CD14-positive monocyte (primary cell): ENCODE measurements around the gene LKAAEAR1. TPM values are rescaled to one million over a fixed set of nuclear protein-coding genes. Genes with fewer than 3 reads are reported as not detected.
A peak's percentile ranks its signal among the peaks of the same experiment; 100 is the strongest.

Experiments
- DNase-seq, 3 donors: peaks; one replicate each; pipeline ENCODE4 v3.0.0-alpha.2; 2011 to 2022
- H2AFZ ChIP-seq: 2 replicates; pipeline ENCODE4 v1.6.0; 2012; ENCODE audit warnings: mild to moderate bottlenecking, low read depth, low read length, inconsistent platforms; ENCODE audit not compliant: insufficient read depth, poor library complexity, severe bottlenecking
- H3K27ac ChIP-seq, 2 donors: 1 replicate in 1 of 2; 2 replicates in 1 of 2; pipeline ENCODE4 v1.5.1; 2012 to 2013; ENCODE audit warnings: low read length in 2 of 2, control low read depth in 1 of 2, inconsistent platforms in 1 of 2, low read depth in 1 of 2, mild to moderate bottlenecking in 1 of 2
- H3K27me3 ChIP-seq, 2 donors: one replicate each; pipeline versions ENCODE4 v1.6.0 to v1.6.1; 2011 to 2013; ENCODE audit warnings: low read length in 2 of 2; ENCODE audit not compliant: control insufficient read depth in 2 of 2, insufficient read depth in 2 of 2
- H3K36me3 ChIP-seq, 2 donors: replicated peaks in 1 of 2; 1 replicate in 1 of 2; 2 replicates in 1 of 2; pipeline versions ENCODE4 v1.5.1 to v1.6.1; 2012 to 2013; ENCODE audit warnings: low read length in 2 of 2, control low read depth in 1 of 2, inconsistent platforms in 1 of 2, mild to moderate bottlenecking in 1 of 2; ENCODE audit not compliant: insufficient read depth in 2 of 2, control insufficient read depth in 1 of 2
- H3K4me1 ChIP-seq, 2 donors: 1 replicate in 1 of 2; 2 replicates in 1 of 2; pipeline versions ENCODE4 v1.5.1 to v1.6.1; 2012 to 2013; ENCODE audit warnings: low read length in 2 of 2, control low read depth in 1 of 2, inconsistent platforms in 1 of 2, mild to moderate bottlenecking in 1 of 2, moderate library complexity in 1 of 2; ENCODE audit not compliant: insufficient read depth in 2 of 2, control insufficient read depth in 1 of 2
- H3K4me2 ChIP-seq: replicated peaks from 2 replicates; pipeline ENCODE3; 2012; ENCODE audit warnings: low read length, moderate library complexity, mild to moderate bottlenecking; ENCODE audit not compliant: poor library complexity, severe bottlenecking; ENCODE audit errors: extremely low read depth
- H3K4me3 ChIP-seq, 3 experiments: fragments of 200-600 bp in 1 of 3; sonication (generic) in 1 of 3; replicated peaks in 1 of 3; 1 replicate in 2 of 3; 2 replicates in 1 of 3; pipeline ENCODE4 v1.5.1; 2011 to 2013; ENCODE audit warnings: low read length in 3 of 3, mild to moderate bottlenecking in 3 of 3, control low read depth in 2 of 3, low read depth in 2 of 3, inconsistent platforms in 1 of 3, moderate library complexity in 1 of 3
- H3K79me2 ChIP-seq: 2 replicates; pipeline ENCODE4 v1.6.0; 2012; ENCODE audit warnings: mild to moderate bottlenecking, control low read depth, inconsistent platforms, low read length, moderate library complexity; ENCODE audit not compliant: insufficient read depth
- H3K9ac ChIP-seq: 2 replicates; pipeline ENCODE4 v1.6.0; 2017; ENCODE audit warnings: low read length, mild to moderate bottlenecking; ENCODE audit not compliant: insufficient read depth, poor library complexity, severe bottlenecking
- H3K9me3 ChIP-seq, 2 donors: replicated peaks in 1 of 2; 1 replicate in 1 of 2; 2 replicates in 1 of 2; pipeline versions ENCODE4 v1.5.1 to v1.6.1; 2012 to 2013; ENCODE audit warnings: low read length in 2 of 2, control low read depth in 1 of 2; ENCODE audit not compliant: control insufficient read depth in 1 of 2, insufficient read depth in 1 of 2
- H4K20me1 ChIP-seq: 2 replicates; pipeline ENCODE4 v1.6.0; 2012; ENCODE audit warnings: mild to moderate bottlenecking, low read length, control low read depth, moderate library complexity; ENCODE audit not compliant: insufficient read depth
- H3K27ac Mint-ChIP-seq, 7 donors: one replicate each; pipeline ENCODE4 v1.8.0; 2020; ENCODE audit warnings: mild to moderate bottlenecking in 7 of 7, mixed read lengths in 7 of 7, moderate library complexity in 6 of 7, inconsistent platforms in 2 of 7
- H3K27me3 Mint-ChIP-seq, 3 donors: one replicate each; pipeline ENCODE4 v1.8.0; 2021 to 2022; ENCODE audit warnings: low read depth in 3 of 3, mild to moderate bottlenecking in 3 of 3, mixed read lengths in 3 of 3, moderate library complexity in 3 of 3, inconsistent platforms in 1 of 3
- H3K36me3 Mint-ChIP-seq, 2 donors: one replicate each; pipeline ENCODE4 v1.8.0; 2020; ENCODE audit warnings: mixed read lengths in 2 of 2, inconsistent platforms in 1 of 2, mild to moderate bottlenecking in 1 of 2
- H3K4me1 Mint-ChIP-seq: one replicate; pipeline ENCODE4 v1.8.0; 2020; ENCODE audit warnings: mild to moderate bottlenecking, mixed read lengths
- H3K4me3 Mint-ChIP-seq, 2 donors: one replicate each; pipeline ENCODE4 v1.8.0; 2020; ENCODE audit warnings: mild to moderate bottlenecking in 2 of 2, mixed read lengths in 2 of 2, moderate library complexity in 1 of 2
- H3K9me3 Mint-ChIP-seq, 7 donors: one replicate each; pipeline ENCODE4 v1.8.0; 2020 to 2022; ENCODE audit warnings: mixed read lengths in 7 of 7, mild to moderate bottlenecking in 6 of 7, moderate library complexity in 6 of 7, inconsistent platforms in 2 of 7
- WGBS: methylation state at CpG from one replicate; pipeline ENCODE4 v1.1.5; 2013; ENCODE audit warnings: missing lambda C conversion rate; ENCODE audit not compliant: insufficient coverage; 5-methylcytosine and 5-hydroxymethylcytosine counted together
- intact Hi-C, 2 donors: fragments of 100-400 bp; cut with micrococcal nuclease; formaldehyde crosslinking; loops; one replicate each; pipeline versions ENCODE4 v1.15.0 to v1.15.1; 2023
- polyA plus RNA-seq, 3 donors: library from polyadenylated mRNA; depleted of rRNA in 1 of 3; unstranded in 2 of 3; stranded (reverse) in 1 of 3; fragments of 300-500 nt in 2 of 3; fragments of >200 nt in 1 of 3; fragmentation: Illumina TruSeq in 2 of 3; gene quantifications; 1 replicate in 2 of 3; 2 replicates in 1 of 3; pipeline ENCODE4 v1.2.3, GENCODE V29; 2012 to 2021
- TF ChIP-seq, protein P1 (sequence below): fragments of 200-600 bp; IDR thresholded peaks from one replicate; pipeline ENCODE4 v1.8.0; 2022; ENCODE audit warnings: antibody characterized with exemption, mild to moderate bottlenecking

LKAAEAR1 gene
- polyA plus RNA-seq, 3 donors: 0.61 to 0.86 (median 0.64) TPM

DNA sequence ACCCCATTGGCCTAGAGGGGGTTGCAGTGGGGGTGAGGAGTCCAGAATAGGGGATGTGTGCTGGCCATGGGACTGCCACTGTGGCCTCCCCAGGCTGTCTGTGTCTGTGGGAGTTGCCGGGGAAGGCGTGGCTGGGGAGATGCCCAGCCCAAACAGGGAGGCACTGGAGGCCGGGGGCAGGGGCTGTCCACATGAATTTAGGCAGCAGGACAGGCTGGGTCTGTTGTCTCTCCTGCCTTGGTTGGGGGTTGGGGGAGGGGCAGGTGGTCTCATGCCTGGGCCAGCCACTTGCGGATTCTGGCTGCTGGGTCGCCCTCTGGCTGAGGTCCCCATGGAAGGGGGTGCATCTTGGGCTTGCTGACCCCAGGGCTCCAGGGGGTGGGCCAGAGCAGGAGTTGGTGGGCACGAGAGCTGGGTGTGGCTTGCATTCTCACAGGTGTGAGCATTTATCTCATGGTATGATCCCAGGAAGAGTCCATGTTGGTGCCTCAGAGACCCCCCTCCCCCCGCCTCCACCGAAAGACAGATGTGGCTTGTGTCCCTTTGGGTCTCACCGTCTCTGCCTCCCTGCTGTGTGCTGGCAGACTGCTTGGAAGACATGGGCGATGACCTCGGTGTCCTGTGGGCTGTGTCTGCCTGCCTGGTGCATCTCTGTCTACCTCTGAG lies 38.7 kb downstream of the LKAAEAR1 start:
- no peak overlapping the region for H3K27ac ChIP-seq
- TF ChIP-seq, protein P1, sequence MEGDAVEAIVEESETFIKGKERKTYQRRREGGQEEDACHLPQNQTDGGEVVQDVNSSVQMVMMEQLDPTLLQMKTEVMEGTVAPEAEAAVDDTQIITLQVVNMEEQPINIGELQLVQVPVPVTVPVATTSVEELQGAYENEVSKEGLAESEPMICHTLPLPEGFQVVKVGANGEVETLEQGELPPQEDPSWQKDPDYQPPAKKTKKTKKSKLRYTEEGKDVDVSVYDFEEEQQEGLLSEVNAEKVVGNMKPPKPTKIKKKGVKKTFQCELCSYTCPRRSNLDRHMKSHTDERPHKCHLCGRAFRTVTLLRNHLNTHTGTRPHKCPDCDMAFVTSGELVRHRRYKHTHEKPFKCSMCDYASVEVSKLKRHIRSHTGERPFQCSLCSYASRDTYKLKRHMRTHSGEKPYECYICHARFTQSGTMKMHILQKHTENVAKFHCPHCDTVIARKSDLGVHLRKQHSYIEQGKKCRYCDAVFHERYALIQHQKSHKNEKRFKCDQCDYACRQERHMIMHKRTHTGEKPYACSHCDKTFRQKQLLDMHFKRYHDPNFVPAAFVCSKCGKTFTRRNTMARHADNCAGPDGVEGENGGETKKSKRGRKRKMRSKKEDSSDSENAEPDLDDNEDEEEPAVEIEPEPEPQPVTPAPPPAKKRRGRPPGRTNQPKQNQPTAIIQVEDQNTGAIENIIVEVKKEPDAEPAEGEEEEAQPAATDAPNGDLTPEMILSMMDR: no peak
- peak overlapping the region in 1 of 2 donors; percentile 54 for H3K4me3 Mint-ChIP-seq

DNA sequence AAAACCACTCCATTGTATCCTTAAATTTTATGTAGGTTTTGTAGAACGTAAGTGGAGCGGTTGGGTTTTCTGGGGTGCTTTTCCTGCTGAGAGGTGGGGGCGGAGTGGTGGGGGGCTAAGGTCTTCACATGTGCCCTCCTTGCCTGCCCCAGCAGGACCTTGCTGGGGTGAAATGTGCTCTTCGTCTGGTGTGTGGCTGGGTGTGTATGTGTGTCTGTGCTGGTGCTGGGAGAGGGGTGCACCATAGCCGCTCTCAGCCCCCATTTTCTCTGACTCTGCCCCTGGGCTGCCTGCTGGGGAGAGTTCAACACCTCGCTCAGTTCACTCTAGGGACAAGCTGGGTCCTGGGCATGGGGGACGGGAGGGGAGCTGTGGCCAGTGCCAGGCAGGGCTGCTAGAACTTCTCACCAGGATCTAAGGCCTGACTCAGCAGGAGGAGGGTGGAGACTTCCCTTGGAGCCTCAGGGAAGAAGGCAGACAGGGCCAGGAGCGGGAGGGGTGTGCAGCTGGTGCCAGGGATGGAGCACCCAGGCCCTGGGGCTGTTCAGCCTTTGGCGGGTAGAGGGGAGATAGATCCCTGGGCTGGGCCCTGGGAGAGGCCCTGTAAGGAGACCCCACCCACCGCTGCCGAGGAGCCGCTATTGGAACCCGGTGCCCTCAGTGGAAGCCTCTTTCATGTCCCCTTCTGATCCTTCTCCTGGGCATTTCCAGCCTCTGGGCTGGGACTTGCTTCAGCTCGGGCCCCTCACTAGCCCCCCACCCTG lies 39.5 kb downstream of the LKAAEAR1 start:
- no peaks in the 10 kb centered on the region for H3K79me2 ChIP-seq
- H3K36me3 ChIP-seq: no peaks in the 10 kb centered on the region
- H3K4me2 ChIP-seq: no peak overlapping the region
- Mint-ChIP-seq H3K36me3 (no peaks in the 10 kb centered on the region), H3K27me3 (peaks cover 67 to 83% (median 69%) of the 10 kb centered on the region in 3 donors), H3K9me3 (peaks cover 0 to 7% (median 2%) of the 10 kb centered on the region in 7 donors), H3K27ac (peak overlapping the region in 2 of 7 donors; percentile 28 to 73), H3K4me3 (no peak overlapping the region), H3K4me1 (peaks cover 13% of the 10 kb centered on the region)
- TF ChIP-seq, protein P1: no peak
- no peaks in the 10 kb centered on the region for H4K20me1 ChIP-seq
- H3K27me3 ChIP-seq: peaks cover 22 to 60% of the 10 kb centered on the region in 2 donors
- no peak overlapping the region for H3K27ac ChIP-seq
- no peak for DNase-seq
- H3K4me1 ChIP-seq: peaks cover 14 to 20% of the 10 kb centered on the region in 2 donors
- intact Hi-C loops: no loop called here
- H3K4me3 ChIP-seq: no peak overlapping the region
- H3K9ac ChIP-seq: no peak overlapping the region
- 73% methylated on average over 6 of the region's 14 CpGs for WGBS
- H2AFZ ChIP-seq: no peak overlapping the region
- H3K9me3 ChIP-seq: peaks cover 0 to 4% of the 10 kb centered on the region in 2 donors

More for the DNA sequence above, 38.7 kb downstream of the LKAAEAR1 start:
- intact Hi-C loops: no loop called here
- Histone ChIP-seq H3K9ac (no peak overlapping the region), H4K20me1 (no peaks in the 10 kb centered on the region), H3K79me2 (no peaks in the 10 kb centered on the region), H3K4me3 (no peak overlapping the region), H3K36me3 (no peaks in the 10 kb centered on the region), H3K9me3 (peaks cover 0 to 11% of the 10 kb centered on the region in 2 donors), H3K27me3 (peaks cover 31 to 60% of the 10 kb centered on the region in 2 donors), H2AFZ (no peak overlapping the region), H3K4me1 (peaks cover 18 to 20% of the 10 kb centered on the region in 2 donors), H3K4me2 (no peak overlapping the region)
- 92% methylated on average over 11 of the region's 11 CpGs for WGBS
- H3K36me3 Mint-ChIP-seq: no peaks in the 10 kb centered on the region
- no peak for DNase-seq
- peaks cover 14% of the 10 kb centered on the region for H3K4me1 Mint-ChIP-seq
- peaks cover 0 to 9% (median 1%) of the 10 kb centered on the region in 7 donors for H3K9me3 Mint-ChIP-seq
- peaks cover 66 to 83% (median 69%) of the 10 kb centered on the region in 3 donors for H3K27me3 Mint-ChIP-seq
- peak overlapping the region in 3 of 7 donors; percentile 1 to 81 (median 28) for H3K27ac Mint-ChIP-seq
